NK-92 (cell line): Measurements from ENCODE around the gene LANCL3.
"Not testable (repeated sequence)": the region's sequence is repeated elsewhere in the genome, so short reads cannot be mapped to it uniquely, and the experiment has no call there.

Experiments used
- DNase-seq: peaks from one replicate; lab custom pipeline; 2025; ENCODE audit not compliant: unreplicated experiment; lab: John Stamatoyannopoulos, UW

The LANCL3 gene

GRCh38 chrX:37609727-37610126 is 38.3 kb downstream of the LANCL3 start:
- DNase-seq: no peak

GRCh38 chrX:37613933-37614332 is 42.5 kb downstream of the LANCL3 start:
- DNase-seq: no peak

DNA sequence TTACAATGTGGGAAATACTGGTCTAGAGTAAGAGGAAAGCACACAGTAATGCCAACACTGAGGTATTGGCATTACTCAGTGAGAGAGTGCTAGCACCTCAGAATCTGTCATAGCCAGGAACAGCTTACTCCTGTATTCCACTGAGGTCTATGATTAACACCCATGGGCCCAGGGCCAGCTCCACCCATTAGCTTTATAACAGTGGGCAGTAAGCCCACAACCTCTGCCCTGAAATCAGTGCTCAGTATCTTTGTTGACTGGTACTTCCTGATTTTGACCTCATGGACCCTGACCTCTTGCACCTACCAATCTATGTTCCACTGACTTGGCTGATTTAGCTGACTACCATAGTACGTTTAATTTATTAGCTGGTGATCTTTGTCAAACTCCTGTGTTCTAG is 56.1 kb downstream of the LANCL3 start:
- DNase-seq: no peak

DNA sequence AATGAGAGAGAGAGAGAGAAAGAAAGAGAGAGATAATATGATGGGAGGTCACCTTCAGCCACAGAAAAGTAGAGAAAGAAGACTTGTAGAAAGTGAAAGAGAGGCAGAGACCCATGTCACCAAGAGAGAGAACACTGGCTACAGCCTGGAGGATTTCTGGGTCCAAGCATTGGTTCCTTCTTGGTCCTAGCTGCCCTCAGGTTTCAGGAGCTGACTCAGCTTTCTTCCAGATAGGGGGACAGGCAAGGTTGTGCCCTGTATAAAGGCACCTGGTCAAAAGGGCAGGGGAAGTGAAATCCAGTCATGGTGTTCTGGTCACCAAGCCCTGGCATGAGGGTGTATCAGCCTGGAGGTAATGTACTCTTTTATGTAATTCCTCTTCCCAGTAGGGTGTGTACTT is 66.6 kb downstream of the LANCL3 start:
- no peak for DNase-seq

- DNase-seq: no peak
These were observed 68.7 kb downstream of the LANCL3 start for GRCh38 chrX:37640142-37640541.

- no peak for DNase-seq
These were observed 70.4 kb downstream of the LANCL3 start for GRCh38 chrX:37641859-37642258.

DNA sequence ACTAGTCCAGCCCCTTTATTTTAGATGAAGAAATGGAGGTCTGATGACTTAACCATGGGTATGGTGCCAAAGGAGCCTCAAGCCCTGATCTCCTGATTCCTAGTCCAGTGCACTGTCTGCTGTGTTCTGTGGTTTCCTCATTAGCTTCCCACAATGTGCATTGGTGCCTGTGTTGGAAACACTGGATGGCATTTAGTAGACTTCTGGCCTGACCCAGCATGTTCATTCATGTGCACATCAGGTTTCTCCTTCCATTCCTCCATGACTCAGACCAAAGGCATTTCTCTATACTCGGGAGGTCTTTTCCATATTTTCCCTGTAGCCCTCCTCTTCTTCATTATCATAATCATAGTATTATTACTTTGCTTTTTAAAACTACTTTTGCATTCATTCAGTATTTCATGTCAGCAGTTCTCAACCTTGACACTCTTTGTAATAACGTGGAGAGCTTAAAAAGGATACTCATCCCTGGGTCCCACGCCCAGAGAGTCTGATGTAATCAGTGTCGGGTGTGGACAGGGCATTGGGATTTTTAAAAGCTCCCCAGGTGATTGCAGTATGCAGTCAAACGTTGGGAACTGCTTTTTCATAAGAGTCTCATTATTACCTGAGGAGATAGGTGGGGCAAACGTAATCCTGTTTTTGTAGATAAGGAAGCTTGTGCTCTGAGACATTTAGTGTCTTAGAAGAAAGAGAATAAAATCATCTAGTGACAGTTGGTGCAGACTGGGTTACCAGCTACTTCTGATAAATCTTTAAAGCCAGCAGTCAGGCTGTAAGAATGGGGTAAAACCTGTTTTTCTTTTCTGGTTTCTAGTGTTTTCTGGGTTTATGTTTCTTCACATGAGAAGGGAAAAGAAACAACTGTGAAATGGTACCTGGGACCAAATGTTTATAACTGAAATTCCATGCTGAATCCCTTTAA is 73.2 kb downstream of the LANCL3 start:
- DNase-seq: no peak

GRCh38 chrX:37646254-37646653 is 74.8 kb downstream of the LANCL3 start:
- DNase-seq: no peak

- not testable (repeated sequence) for DNase-seq
These were observed 79.4 kb downstream of the LANCL3 start for GRCh38 chrX:37650879-37651278.

- no peak for DNase-seq
These were observed 80.5 kb downstream of the LANCL3 start for GRCh38 chrX:37651921-37652452.

- DNase-seq: no peak
These were observed 81.2 kb downstream of the LANCL3 start for GRCh38 chrX:37652589-37653231.

GRCh38 chrX:37653397-37654085 is 82.1 kb downstream of the LANCL3 start:
- DNase-seq: no peak

DNA sequence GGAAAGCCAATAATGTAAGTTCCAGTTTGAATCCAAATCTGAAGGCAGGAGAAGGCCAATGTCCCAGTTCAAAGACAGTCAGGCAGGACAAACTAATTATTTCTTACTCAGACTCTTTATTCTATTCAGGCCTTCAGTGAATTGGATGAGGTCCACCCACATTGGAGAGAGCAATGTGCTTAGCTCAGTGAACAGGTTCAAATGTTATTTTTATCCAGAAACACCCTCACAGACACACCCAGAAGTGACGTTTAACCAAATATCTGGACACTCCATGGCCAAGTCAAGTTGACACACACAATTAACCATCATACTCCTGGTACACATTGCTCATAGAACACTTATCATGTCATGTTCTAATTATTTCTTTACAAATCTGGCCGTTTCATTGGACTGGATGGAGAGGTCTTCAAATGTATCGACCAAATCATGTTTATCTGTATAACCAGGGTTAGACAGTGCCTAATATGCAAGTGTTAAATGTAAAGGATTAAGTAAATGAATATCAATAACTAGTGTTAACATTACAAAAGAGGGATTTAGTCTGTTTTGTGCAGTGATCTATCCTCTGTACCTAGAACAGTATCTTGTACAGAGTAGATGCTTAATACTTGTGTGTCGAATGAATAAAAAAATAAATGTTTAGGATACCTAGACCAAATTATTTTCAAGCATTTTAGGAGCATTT is 87.0 kb downstream of the LANCL3 start:
- DNase-seq: no peak

GRCh38 chrX:37659047-37659446 is 87.6 kb downstream of the LANCL3 start:
- DNase-seq: no peak

GRCh38 chrX:37662181-37662580 is 90.7 kb downstream of the LANCL3 start:
- DNase-seq: no peak

GRCh38 chrX:37666516-37666915 is 95.1 kb downstream of the LANCL3 start:
- no peak for DNase-seq

DNA sequence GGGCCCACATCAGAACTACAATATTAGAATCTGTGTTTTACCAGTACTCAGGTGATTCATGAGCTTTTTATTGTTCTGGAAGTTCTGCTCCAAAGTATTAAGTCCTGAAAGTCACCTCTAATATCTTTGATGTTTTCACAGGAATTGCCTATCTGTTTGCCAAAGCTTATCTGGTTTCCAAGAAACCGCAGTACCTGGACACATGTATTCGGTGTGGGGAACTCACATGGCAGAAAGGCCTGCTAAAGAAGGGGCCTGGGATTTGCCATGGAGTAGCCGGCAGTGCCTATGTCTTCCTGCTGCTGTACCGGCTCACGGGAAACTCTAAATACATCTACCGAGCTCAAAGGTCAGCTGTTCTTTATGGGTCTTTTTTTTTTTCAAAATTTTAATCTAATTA is 95.7 kb downstream of the LANCL3 start:
- no peak for DNase-seq

DNA sequence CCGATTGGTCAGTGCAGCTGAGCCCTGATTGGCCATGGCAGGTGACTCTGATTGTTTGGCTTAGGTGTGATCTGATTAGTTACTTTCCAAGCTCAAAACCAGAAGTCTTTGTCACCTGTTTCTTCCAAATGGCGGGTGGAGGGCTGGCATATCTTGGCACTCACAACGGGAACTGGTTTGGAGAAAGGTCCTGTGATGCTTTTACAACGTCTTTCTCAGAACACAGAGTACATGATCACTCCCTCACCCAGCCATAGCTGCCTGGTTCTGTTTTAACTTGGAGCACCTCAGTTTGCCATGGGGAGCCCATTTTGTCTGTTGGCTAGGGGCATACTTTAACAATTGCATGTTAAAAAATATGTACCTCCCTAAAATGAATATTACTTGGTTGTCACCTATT is 101.1 kb downstream of the LANCL3 start:
- no peak for DNase-seq

DNA sequence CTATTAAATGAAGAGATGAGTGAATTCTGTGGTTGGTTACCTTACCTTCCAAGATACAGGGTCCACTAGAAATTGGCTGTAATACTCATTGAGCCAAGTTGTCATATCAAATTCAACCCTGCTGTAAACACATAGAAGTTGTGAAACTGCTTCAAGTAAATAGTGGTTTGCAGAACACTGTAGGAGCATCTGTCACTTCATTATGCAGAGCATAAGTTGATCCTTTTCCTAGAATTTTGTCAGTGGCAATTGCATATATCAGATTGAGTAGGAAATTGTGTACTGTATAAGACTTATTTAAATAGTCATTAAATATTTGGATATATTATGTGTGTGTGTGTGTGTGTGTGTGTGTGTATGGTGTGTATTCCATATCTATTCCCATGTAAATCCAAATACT is 105.3 kb downstream of the LANCL3 start:
- DNase-seq: no peak

GRCh38 chrX:37677243-37677642 is 105.8 kb downstream of the LANCL3 start:
- no peak for DNase-seq

- DNase-seq: no peak
These were observed 106.3 kb downstream of the LANCL3 start for GRCh38 chrX:37677765-37678164.
